IPS-NIHi7 (cell line): Measurements from ENCODE around the gene SMG7.
A peak's percentile ranks its signal among the peaks of the same experiment; 100 is the strongest.

Experiments used
- DNase-seq: peaks from one replicate; pipeline ENCODE4 v3.0.0; 2012; ENCODE audit warnings: mixed read lengths; ENCODE audit errors: extremely low spot score

Gene SMG7

GRCh38 chr1:183512450-183512849 is 40.2 kb downstream of the SMG7 start:
- no peak for DNase-seq

GRCh38 chr1:183514235-183514634 is 41.9 kb downstream of the SMG7 start:
- DNase-seq: no peak

- DNase-seq: no peak
Observed at GRCh38 chr1:183515002-183515689, 42.8 kb downstream of the SMG7 start.

GRCh38 chr1:183516725-183517124 is 44.4 kb downstream of the SMG7 start:
- no peak for DNase-seq

GRCh38 chr1:183517401-183517800 is 45.1 kb downstream of the SMG7 start:
- DNase-seq: no peak

- DNase-seq: no peak
Observed at GRCh38 chr1:183520379-183520778, 48.1 kb downstream of the SMG7 start.

- DNase-seq: no peak
Observed at GRCh38 chr1:183522104-183522503, 49.8 kb downstream of the SMG7 start.

- DNase-seq: no peak
Observed at GRCh38 chr1:183528577-183528976, 56.3 kb downstream of the SMG7 start.

GRCh38 chr1:183533617-183534174 is 61.4 kb downstream of the SMG7 start:
- DNase-seq: no peak

GRCh38 chr1:183537405-183537804 is 65.1 kb downstream of the SMG7 start:
- DNase-seq: no peak

GRCh38 chr1:183543619-183544204 is 71.4 kb downstream of the SMG7 start:
- DNase-seq: peak; percentile 51

- DNase-seq: no peak
Observed at GRCh38 chr1:183544598-183545297, 72.4 kb downstream of the SMG7 start.

- DNase-seq: no peak
Observed at GRCh38 chr1:183546427-183546826, 74.1 kb downstream of the SMG7 start.

- no peak for DNase-seq
Observed at GRCh38 chr1:183548116-183548515, 75.8 kb downstream of the SMG7 start.

- DNase-seq: no peak
Observed at GRCh38 chr1:183550915-183551314, 78.6 kb downstream of the SMG7 start.

- DNase-seq: no peak
Observed at GRCh38 chr1:183551924-183552323, 79.6 kb downstream of the SMG7 start.

GRCh38 chr1:183552441-183552840 is 80.1 kb downstream of the SMG7 start:
- DNase-seq: no peak

GRCh38 chr1:183552891-183553290 is 80.6 kb downstream of the SMG7 start:
- no peak for DNase-seq

GRCh38 chr1:183553331-183553730 is 81.0 kb downstream of the SMG7 start:
- DNase-seq: no peak

- peak; percentile 41 for DNase-seq
Observed at GRCh38 chr1:183553764-183554163, 81.5 kb downstream of the SMG7 start.

- no peak for DNase-seq
Observed at GRCh38 chr1:183554577-183554976, 82.3 kb downstream of the SMG7 start.

GRCh38 chr1:183559061-183559460 is 86.8 kb downstream of the SMG7 start:
- no peak for DNase-seq

- no peak for DNase-seq
Observed at GRCh38 chr1:183562701-183563100, 90.4 kb downstream of the SMG7 start.
